HepG2 (cell line): ENCODE measurements around the gene MNT. TPM values are rescaled to one million over a fixed set of nuclear protein-coding genes. Genes with fewer than 3 reads are reported as not detected.
"Not testable (repeated sequence)": the region's sequence is repeated elsewhere in the genome, so short reads cannot be mapped to it uniquely, and the experiment has no call there.

Experiments
- ATAC-seq: fragments of 200-7000 bp; cut with Tn5 transposase; 3 replicates; pipeline ENCODE4 v1.9.1; 2020; ENCODE audit warnings: mild to moderate bottlenecking, moderate library complexity
- BruUV-seq: library from RNA; stranded (reverse); fragments of 400-500 nt; replicated peaks from 2 replicates; lab custom pipeline; 2021; lab: Mats Ljungman, UMichigan
- CTCF ChIA-PET: fragments of 300-600 bp; formaldehyde crosslinking; extraction: SDS; loops from one replicate; lab custom pipeline; 2021; ENCODE audit warnings: low total read pairs, inconsistent platforms, low intra/inter-chr PET ratio; lab: Yijun Ruan, JAX
- POLR2A ChIA-PET: fragments of 350-600 bp; sonication (Branson Sonifier 250); formaldehyde crosslinking; loops from one replicate; lab custom pipeline; 2020; ENCODE audit warnings: antibody characterized with exemption, inconsistent platforms; lab: Yijun Ruan, JAX
- DNase-seq: peaks from one replicate; pipeline ENCODE4 v3.0.0-alpha.2; 2015; ENCODE audit warnings: low spot score
- FAIRE-seq: peaks from 3 replicates; lab custom pipeline; 2011; peaks lifted over from hg19 to GRCh38; lab: Jason Lieb, UNC
- H2AFZ ChIP-seq: one replicate; pipeline ENCODE4 v1.6.1; 2011; ENCODE audit warnings: low read length, inconsistent platforms
- H3K27ac ChIP-seq: fragments of 300-600 bp; 3 replicates; pipeline ENCODE4 v1.8.0; 2011; ENCODE audit warnings: mixed run types, mild to moderate bottlenecking, mixed read lengths, low read length, inconsistent platforms; ENCODE audit not compliant: insufficient read depth; ENCODE audit errors: extremely low read length
- H3K27me3 ChIP-seq, 2 experiments: fragments of 200-600 bp in 1 of 2; 2 replicates in 1 of 2; 3 replicates in 1 of 2; pipeline versions ENCODE4 v1.6.0 to v1.8.0; 2011; ENCODE audit warnings: low read length in 2 of 2, mild to moderate bottlenecking in 2 of 2, moderate library complexity in 2 of 2, inconsistent platforms in 1 of 2; ENCODE audit not compliant: insufficient read depth in 2 of 2, control insufficient read depth in 1 of 2
- H3K36me3 ChIP-seq, 2 experiments: fragments of 200-600 bp in 1 of 2; replicated peaks in 1 of 2; 2 replicates in 1 of 2; 3 replicates in 1 of 2; pipeline versions ENCODE4 v1.5.1 to v1.8.0; 2011; ENCODE audit warnings: low read length in 2 of 2, inconsistent platforms in 1 of 2; ENCODE audit not compliant: insufficient read depth in 2 of 2, control insufficient read depth in 1 of 2
- H3K4me1 ChIP-seq: 2 replicates; pipeline ENCODE4 v1.5.1; 2012; ENCODE audit warnings: low read length, inconsistent platforms; ENCODE audit not compliant: insufficient read depth
- H3K4me2 ChIP-seq: 2 replicates; pipeline ENCODE4 v1.6.0; 2011; ENCODE audit warnings: low read depth, low read length, inconsistent platforms
- H3K4me3 ChIP-seq, 3 experiments: fragments of 200-600 bp in 1 of 3; sonication (generic), shearing (Covaris generic) in 1 of 3; replicated peaks in 1 of 3; 2 replicates each; pipeline ENCODE4 v1.5.1; 2011 to 2016; ENCODE audit warnings: low read length in 3 of 3, inconsistent platforms in 2 of 3, low read depth in 2 of 3, mild to moderate bottlenecking in 2 of 3, control low read depth in 1 of 3, mixed read lengths in 1 of 3; ENCODE audit not compliant: insufficient read depth in 1 of 3
- H3K79me2 ChIP-seq: one replicate; pipeline ENCODE4 v1.6.1; 2011; ENCODE audit warnings: low read length, inconsistent platforms; ENCODE audit not compliant: insufficient read depth
- H3K9ac ChIP-seq: 2 replicates; pipeline ENCODE4 v1.6.0; 2011; ENCODE audit warnings: mild to moderate bottlenecking, low read depth, low read length, inconsistent platforms; ENCODE audit not compliant: insufficient read depth
- H3K9me3 ChIP-seq: 2 replicates; pipeline ENCODE4 v1.5.1; 2012; ENCODE audit warnings: mild to moderate bottlenecking, low read length
- H4K20me1 ChIP-seq: 2 replicates; pipeline ENCODE4 v1.6.0; 2011; ENCODE audit warnings: inconsistent platforms, mild to moderate bottlenecking, low read length, moderate library complexity; ENCODE audit not compliant: insufficient read depth
- POLR2AphosphoS2 ChIP-seq: IDR thresholded peaks from 2 replicates; pipeline ENCODE4 v1.6.1; 2011; ENCODE audit warnings: low read depth, low read length, improper control_type of control experiment
- TBP ChIP-seq: sonication (generic); formaldehyde crosslinking; IDR thresholded peaks from 2 replicates; pipeline ENCODE4 v1.5.0; 2020; ENCODE audit warnings: missing genetic modification reagents
- THAP9 ChIP-seq: sonication (generic); formaldehyde crosslinking; IDR thresholded peaks from 2 replicates; pipeline ENCODE4; 2020; ENCODE audit warnings: missing genetic modification reagents, mild to moderate bottlenecking, borderline replicate concordance
- TOPORS ChIP-seq: sonication (generic); formaldehyde crosslinking; IDR thresholded peaks from 2 replicates; pipeline ENCODE4 v1.8.0; 2023; ENCODE audit warnings: mild to moderate bottlenecking, missing genetic modification reagents
- ZFYVE20 ChIP-seq: sonication (generic); formaldehyde crosslinking; IDR thresholded peaks from 2 replicates; pipeline ENCODE4 v1.8.0; 2023; ENCODE audit warnings: low read depth, mild to moderate bottlenecking, moderate library complexity, missing genetic modification reagents, borderline replicate concordance
- ZNF75D ChIP-seq: sonication (generic); formaldehyde crosslinking; IDR thresholded peaks from 2 replicates; pipeline ENCODE4 v1.8.1; 2023; ENCODE audit warnings: missing genetic modification reagents, mild to moderate bottlenecking, borderline replicate concordance
- ZSCAN30 ChIP-seq: sonication (generic); formaldehyde crosslinking; IDR thresholded peaks from 2 replicates; pipeline ENCODE4 v1.5.0; 2020; ENCODE audit warnings: mild to moderate bottlenecking, missing genetic modification reagents
- WGBS: methylation state at CpG from one replicate; pipeline ENCODE4 v1.1.6; 2017; ENCODE audit warnings: low lambda C conversion rate; 5-methylcytosine and 5-hydroxymethylcytosine counted together
- in situ Hi-C: cut with HindIII; loops from 2 replicates; pipeline ENCODE4 v1.10.0; 2017; ENCODE audit warnings: low pct_unique_long_range_greater_than_20kb; ENCODE audit not compliant: extremely low pct_ligation_motif_present
- intact Hi-C: fragments of 100-400 bp; cut with micrococcal nuclease; formaldehyde crosslinking; loops from one replicate; pipeline ENCODE4 v1.10.0; 2022; ENCODE audit not compliant: unreplicated experiment
- polyA plus RNA-seq, 8 experiments: library from polyadenylated mRNA; depleted of rRNA in 3 of 8; stranded (reverse) in 7 of 8; unstranded in 1 of 8; fragments of >200 nt; fragmentation: Illumina TruSeq in 4 of 8; extraction: Trizol in 4 of 8; gene quantifications; 2 replicates each; pipeline versions ENCODE4 v1.2.1 to v1.2.3, GENCODE V29; 2011 to 2016; ENCODE audit warnings: low read depth in 4 of 8, missing spikeins in 1 of 8, mixed read lengths in 1 of 8; ENCODE audit not compliant: insufficient read depth in 1 of 8
- total RNA-seq, 5 experiments: library from RNA; depleted of rRNA; stranded (reverse); fragments of >200 nt; fragmentation: Illumina TruSeq; extraction: Trizol; gene quantifications; 2 replicates each; pipeline ENCODE4 v1.2.3, GENCODE V29; 2016; ENCODE audit warnings: low read depth in 1 of 5

Gene MNT
- total and polyA plus RNA-seq, 2 of the 13 experiments (the other 11 are each of a cell fraction or from before 2014, with no cell fraction given): 2.1 to 3.5 TPM

GRCh38 chr17:2449486-2449885 lies 48.6 kb upstream of the MNT start:
- Histone ChIP-seq H3K79me2 (no peaks in the 10 kb centered on the region), H3K9ac (no peak overlapping the region), H4K20me1 (no peaks in the 10 kb centered on the region), H3K36me3 (peaks cover 0 to 9% of the 10 kb centered on the region in 2 experiments; a peak in 1 of 5 replicates), H3K27me3 (no peaks in the 10 kb centered on the region), H3K4me2 (no peak overlapping the region), H3K27ac (no peak overlapping the region), H3K4me1 (no peaks in the 10 kb centered on the region), H3K9me3 (no peaks in the 10 kb centered on the region), H3K4me3 (no peak overlapping the region), H2AFZ (no peak overlapping the region)
- 95% methylated on average over 2 of the region's 2 CpGs for WGBS
- no peak for ATAC-seq
- TF ChIP-seq ZNF75D (CRISPR knock-in tag) (no peak), ZSCAN30 (CRISPR knock-in tag) (no peak), TOPORS (CRISPR knock-in tag) (no peak), THAP9 (CRISPR knock-in tag) (no peak), POLR2AphosphoS2 (no peak), ZFYVE20 (CRISPR knock-in tag) (no peak), TBP (CRISPR knock-in tag) (no peak)
- DNase-seq: no peak
- in situ Hi-C loops (no loop called here), intact Hi-C loops (no loop called here)
- FAIRE-seq: no peak
- BruUV-seq: no TSS peak
- ChIA-PET POLR2A (no interaction called here), CTCF (no interaction called here)

DNA sequence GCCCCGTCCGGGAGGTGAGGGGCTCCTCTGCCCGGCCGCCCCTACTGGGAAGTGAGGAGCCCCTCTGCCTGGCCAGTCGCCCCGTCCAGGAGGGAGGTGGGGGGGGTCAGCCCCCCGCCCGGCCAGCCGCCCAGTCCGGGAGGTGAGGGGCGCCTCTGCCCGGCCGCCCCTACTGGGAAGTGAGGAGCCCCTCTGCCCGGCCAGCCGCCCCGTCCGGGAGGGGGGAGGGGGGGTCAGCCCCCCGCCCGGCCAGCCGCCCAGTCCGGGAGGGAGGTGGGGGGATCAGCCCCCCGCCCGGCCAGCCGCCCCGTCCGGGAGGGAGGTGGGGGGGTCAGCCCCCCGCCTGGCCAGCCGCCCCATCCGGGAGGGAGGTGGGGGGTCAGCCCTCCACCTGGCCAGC lies 46.6 kb upstream of the MNT start:
- H3K4me2 ChIP-seq, in situ Hi-C loops, POLR2A ChIA-PET, H3K27ac ChIP-seq, H2AFZ ChIP-seq, H4K20me1 ChIP-seq, FAIRE-seq, CTCF ChIA-PET, H3K4me3 ChIP-seq, H3K9me3 ChIP-seq, ATAC-seq, H3K4me1 ChIP-seq, H3K9ac ChIP-seq, intact Hi-C loops, BruUV-seq, H3K79me2 ChIP-seq, DNase-seq, H3K27me3 ChIP-seq, H3K36me3 ChIP-seq: not testable (repeated sequence)
- WGBS: no CpG with 5 or more reads among the region's 29 CpGs
